ENCODE results near the gene GPR17. TPM values are rescaled to one million over a fixed set of nuclear protein-coding genes. Genes with fewer than 3 reads are reported as not detected.

The GPR17 gene
- polyA plus RNA-seq, 1 donor (not counting 4 experiments of a cell fraction or from before 2014, with no cell fraction given) = not detected

- Histone ChIP-seq H4K20me1 (ENCODE audit: control insufficient read depth, extremely low read depth, insufficient read depth, low read length) (no peaks in the 10 kb centered on the region), H3K4me1 (ENCODE audit: control insufficient read depth, extremely low read depth, insufficient read depth, low read length) (no peaks in the 10 kb centered on the region), H3K27ac (ENCODE audit: control insufficient read depth, insufficient read depth, low read length) (no peak overlapping the region), H3K4me3 (ENCODE audit: control insufficient read depth in 2 of 3, extremely low read depth in 1 of 3, insufficient read depth in 2 of 3, low read depth in 1 of 3, low read length in 3 of 3) (no peak overlapping the region), H3K4me2 (ENCODE audit: control insufficient read depth, extremely low read depth, insufficient read depth, low read depth, low read length) (no peak overlapping the region), H2AFZ (ENCODE audit: control insufficient read depth, low read length) (no peak overlapping the region), H3K27me3 (ENCODE audit: control insufficient read depth, extremely low read depth, insufficient read depth, low read length) (no peaks in the 10 kb centered on the region), H3K9ac (ENCODE audit: control insufficient read depth, extremely low read depth, insufficient read depth, low read length) (no peak overlapping the region), H3K9me3 (ENCODE audit: control insufficient read depth, low read depth, low read length) (no peaks in the 10 kb centered on the region), H3K36me3 (ENCODE audit: control insufficient read depth in 2 of 2, extremely low read depth in 1 of 2, insufficient read depth in 2 of 2, low read length in 2 of 2) (no peaks in the 10 kb centered on the region), H3K9me1 (ENCODE audit: control insufficient read depth, extremely low read depth, insufficient read depth, low read length) (no peaks in the 10 kb centered on the region), H3K79me2 (ENCODE audit: control insufficient read depth, insufficient read depth, low read length) (no peaks in the 10 kb centered on the region)
- no peak for DNase-seq (ENCODE audit: low read depth, low spot score)
- TF ChIP-seq CTCF (optimal IDR thresholded peaks at IDR 0.05 in 1 of 3, IDR thresholded peaks at IDR 0.05 in 1 of 3, conservative IDR thresholded peaks at IDR 0.05 in 1 of 3; ENCODE audit: extremely low read depth in 1 of 3, insufficient read depth in 2 of 3, low read length in 3 of 3) (no peak), EZH2 (IDR thresholded peaks at IDR 0.05; ENCODE audit: low read length) (no peak)
- no peak for FAIRE-seq
- dilution Hi-C loops (cut with MboI; ENCODE audit: extremely low pct_ligation_motif_present, low sequenced_read_pairs) = loop anchor here (25.0 kb wide), 1 partner anchor 89 kb away; the partner anchor contains the start of gene LIMS2
Measured at GRCh38 chr2:127598711-127599110, 47.2 kb upstream of the GPR17 start.

- FAIRE-seq = no peak
- Histone ChIP-seq H3K9ac (ENCODE audit: control insufficient read depth, extremely low read depth, insufficient read depth, low read length) (no peak overlapping the region), H3K4me2 (ENCODE audit: control insufficient read depth, extremely low read depth, insufficient read depth, low read depth, low read length) (no peak overlapping the region), H3K27ac (ENCODE audit: control insufficient read depth, insufficient read depth, low read length) (no peak overlapping the region), H3K4me3 (ENCODE audit: control insufficient read depth in 2 of 3, extremely low read depth in 1 of 3, insufficient read depth in 2 of 3, low read depth in 1 of 3, low read length in 3 of 3) (no peak overlapping the region), H3K79me2 (ENCODE audit: control insufficient read depth, insufficient read depth, low read length) (no peaks in the 10 kb centered on the region), H3K36me3 (ENCODE audit: control insufficient read depth in 2 of 2, extremely low read depth in 1 of 2, insufficient read depth in 2 of 2, low read length in 2 of 2) (no peaks in the 10 kb centered on the region), H4K20me1 (ENCODE audit: control insufficient read depth, extremely low read depth, insufficient read depth, low read length) (no peaks in the 10 kb centered on the region), H3K27me3 (ENCODE audit: control insufficient read depth, extremely low read depth, insufficient read depth, low read length) (no peaks in the 10 kb centered on the region), H2AFZ (ENCODE audit: control insufficient read depth, low read length) (no peak overlapping the region), H3K9me3 (ENCODE audit: control insufficient read depth, low read depth, low read length) (no peaks in the 10 kb centered on the region), H3K4me1 (ENCODE audit: control insufficient read depth, extremely low read depth, insufficient read depth, low read length) (no peaks in the 10 kb centered on the region), H3K9me1 (ENCODE audit: control insufficient read depth, extremely low read depth, insufficient read depth, low read length) (no peaks in the 10 kb centered on the region)
- TF ChIP-seq EZH2 (IDR thresholded peaks at IDR 0.05; ENCODE audit: low read length) = no peak
- dilution Hi-C loops (cut with MboI; ENCODE audit: extremely low pct_ligation_motif_present, low sequenced_read_pairs) = loop anchor here (25.0 kb wide), 1 partner anchor 88 kb away; the partner anchor contains the start of gene LIMS2
- no peak for DNase-seq (ENCODE audit: low read depth, low spot score)
Measured at GRCh38 chr2:127599211-127599610, 46.7 kb upstream of the GPR17 start.

- no peaks in the 10 kb centered on the region for H3K4me1 ChIP-seq (ENCODE audit: control insufficient read depth, extremely low read depth, insufficient read depth, low read length)
- no peak overlapping the region for H3K9ac ChIP-seq (ENCODE audit: control insufficient read depth, extremely low read depth, insufficient read depth, low read length)
- TF ChIP-seq CTCF (optimal IDR thresholded peaks at IDR 0.05 in 1 of 3, IDR thresholded peaks at IDR 0.05 in 1 of 3, conservative IDR thresholded peaks at IDR 0.05 in 1 of 3; ENCODE audit: extremely low read depth in 1 of 3, insufficient read depth in 2 of 3, low read length in 3 of 3) (no peak), EZH2 (IDR thresholded peaks at IDR 0.05; ENCODE audit: low read length) (no peak)
- H3K9me3 ChIP-seq (ENCODE audit: control insufficient read depth, low read depth, low read length) = no peaks in the 10 kb centered on the region
- peaks cover 3% of the 10 kb centered on the region for H3K27me3 ChIP-seq (ENCODE audit: control insufficient read depth, extremely low read depth, insufficient read depth, low read length)
- no peaks in the 10 kb centered on the region for H4K20me1 ChIP-seq (ENCODE audit: control insufficient read depth, extremely low read depth, insufficient read depth, low read length)
- H3K4me2 ChIP-seq (ENCODE audit: control insufficient read depth, extremely low read depth, insufficient read depth, low read depth, low read length) = no peak overlapping the region
- DNase-seq (ENCODE audit: low read depth, low spot score) = no peak
- H3K9me1 ChIP-seq (ENCODE audit: control insufficient read depth, extremely low read depth, insufficient read depth, low read length) = no peaks in the 10 kb centered on the region
- no peak overlapping the region for H3K27ac ChIP-seq (ENCODE audit: control insufficient read depth, insufficient read depth, low read length)
- FAIRE-seq = no peak
- no peak overlapping the region for H2AFZ ChIP-seq (ENCODE audit: control insufficient read depth, low read length)
- H3K79me2 ChIP-seq (ENCODE audit: control insufficient read depth, insufficient read depth, low read length) = no peaks in the 10 kb centered on the region
- dilution Hi-C loops (cut with MboI; ENCODE audit: extremely low pct_ligation_motif_present, low sequenced_read_pairs) = no loop called here
- H3K4me3 ChIP-seq (ENCODE audit: control insufficient read depth in 2 of 3, extremely low read depth in 1 of 3, insufficient read depth in 2 of 3, low read depth in 1 of 3, low read length in 3 of 3) = no peak overlapping the region
- H3K36me3 ChIP-seq (ENCODE audit: control insufficient read depth in 2 of 2, extremely low read depth in 1 of 2, insufficient read depth in 2 of 2, low read length in 2 of 2) = no peaks in the 10 kb centered on the region
Measured at GRCh38 chr2:127604986-127605385, 41.0 kb upstream of the GPR17 start.

Measured in keratinocyte (primary cell).